ENCODE data around the gene CMYA5.

The CMYA5 gene

DNA sequence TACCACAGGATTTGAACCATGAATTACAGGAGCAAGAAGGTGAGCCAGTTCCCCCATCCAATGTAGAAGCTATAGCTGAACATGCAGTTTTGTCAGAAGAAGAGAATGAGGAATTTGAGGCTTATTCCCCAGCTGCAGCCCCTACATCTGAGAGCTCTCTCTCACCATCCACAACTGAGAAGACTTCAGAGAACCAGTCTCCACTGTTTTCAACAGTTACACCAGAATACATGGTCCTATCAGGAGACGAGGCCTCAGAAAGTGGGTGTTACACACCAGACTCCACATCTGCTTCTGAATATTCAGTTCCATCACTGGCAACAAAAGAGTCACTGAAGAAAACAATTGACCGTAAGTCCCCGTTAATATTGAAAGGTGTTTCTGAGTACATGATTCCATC lies 40.9 kb downstream of the CMYA5 start:
- Histone ChIP-seq H4K20me1 (ENCODE audit: insufficient read depth, low read length) (no peaks in the 10 kb centered on the region), H3K27me3 (ENCODE audit: low read depth, low read length) (0 out of 2 replicates have a peak, but pooled peaks cover 2% of the 10 kb centered on the region), H3K27ac (ENCODE audit: low read length) (no peak overlapping the region), H3K4me1 (ENCODE audit: low read length) (peaks cover under 1% of the 10 kb centered on the region; the same call in 1 of the 2 replicates), H3K4me2 (ENCODE audit: low read length) (no peak overlapping the region), H3K4me3 (ENCODE audit: low read length) (no peak overlapping the region), H3K36me3 (replicated peaks; ENCODE audit: low read depth, low read length) (no peaks in the 10 kb centered on the region), H2AFZ (ENCODE audit: low read depth, low read length) (no peak overlapping the region), H3K9ac (ENCODE audit: low read length) (no peak overlapping the region), H3K79me2 (ENCODE audit: low read length) (no peaks in the 10 kb centered on the region), H3K9me3 (ENCODE audit: insufficient read depth, low read length) (no peaks in the 10 kb centered on the region)
- TF ChIP-seq, protein P1, sequence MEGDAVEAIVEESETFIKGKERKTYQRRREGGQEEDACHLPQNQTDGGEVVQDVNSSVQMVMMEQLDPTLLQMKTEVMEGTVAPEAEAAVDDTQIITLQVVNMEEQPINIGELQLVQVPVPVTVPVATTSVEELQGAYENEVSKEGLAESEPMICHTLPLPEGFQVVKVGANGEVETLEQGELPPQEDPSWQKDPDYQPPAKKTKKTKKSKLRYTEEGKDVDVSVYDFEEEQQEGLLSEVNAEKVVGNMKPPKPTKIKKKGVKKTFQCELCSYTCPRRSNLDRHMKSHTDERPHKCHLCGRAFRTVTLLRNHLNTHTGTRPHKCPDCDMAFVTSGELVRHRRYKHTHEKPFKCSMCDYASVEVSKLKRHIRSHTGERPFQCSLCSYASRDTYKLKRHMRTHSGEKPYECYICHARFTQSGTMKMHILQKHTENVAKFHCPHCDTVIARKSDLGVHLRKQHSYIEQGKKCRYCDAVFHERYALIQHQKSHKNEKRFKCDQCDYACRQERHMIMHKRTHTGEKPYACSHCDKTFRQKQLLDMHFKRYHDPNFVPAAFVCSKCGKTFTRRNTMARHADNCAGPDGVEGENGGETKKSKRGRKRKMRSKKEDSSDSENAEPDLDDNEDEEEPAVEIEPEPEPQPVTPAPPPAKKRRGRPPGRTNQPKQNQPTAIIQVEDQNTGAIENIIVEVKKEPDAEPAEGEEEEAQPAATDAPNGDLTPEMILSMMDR (IDR thresholded peaks at IDR 0.05; ENCODE audit: low read depth, low read length), result no peak
- TF ChIP-seq EZH2phosphoT487 (IDR thresholded peaks at IDR 0.05; ENCODE audit: low read depth), result no peak

DNA sequence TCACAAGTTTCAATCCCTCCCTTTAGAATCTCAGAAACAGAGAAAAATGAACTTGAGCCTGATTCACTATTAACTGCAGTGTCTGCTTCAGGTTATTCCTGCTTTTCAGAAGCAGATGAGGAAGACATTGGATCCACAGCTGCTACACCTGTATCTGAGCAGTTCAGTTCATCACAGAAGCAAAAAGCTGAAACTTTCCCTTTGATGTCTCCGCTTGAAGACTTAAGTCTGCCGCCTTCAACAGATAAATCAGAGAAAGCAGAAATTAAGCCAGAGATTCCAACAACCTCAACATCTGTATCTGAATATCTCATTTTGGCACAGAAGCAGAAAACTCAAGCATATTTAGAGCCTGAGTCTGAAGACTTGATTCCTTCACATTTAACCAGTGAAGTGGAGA lies 42.1 kb downstream of the CMYA5 start:
- peaks cover 6% of the 10 kb centered on the region for H3K4me1 ChIP-seq (ENCODE audit: low read length)
- no peak overlapping the region for H3K4me2 ChIP-seq (ENCODE audit: low read length)
- H3K27ac ChIP-seq (ENCODE audit: low read length), result no peak overlapping the region
- H3K9me3 ChIP-seq (ENCODE audit: insufficient read depth, low read length), result no peaks in the 10 kb centered on the region
- no peaks in the 10 kb centered on the region for H3K36me3 ChIP-seq (replicated peaks; ENCODE audit: low read depth, low read length)
- no peak overlapping the region for H3K9ac ChIP-seq (ENCODE audit: low read length)
- H3K27me3 ChIP-seq (ENCODE audit: low read depth, low read length), result 0 out of 2 replicates have a peak, but pooled peaks cover 2% of the 10 kb centered on the region
- no peak overlapping the region for H3K4me3 ChIP-seq (ENCODE audit: low read length)
- TF ChIP-seq, protein P1 (IDR thresholded peaks at IDR 0.05; ENCODE audit: low read depth, low read length), result no peak
- no peak for TF ChIP-seq EZH2phosphoT487 (IDR thresholded peaks at IDR 0.05; ENCODE audit: low read depth)
- H3K79me2 ChIP-seq (ENCODE audit: low read length), result no peaks in the 10 kb centered on the region
- H2AFZ ChIP-seq (ENCODE audit: low read depth, low read length), result no peak overlapping the region
- H4K20me1 ChIP-seq (ENCODE audit: insufficient read depth, low read length), result no peaks in the 10 kb centered on the region

- no peaks in the 10 kb centered on the region for H3K36me3 ChIP-seq (replicated peaks; ENCODE audit: low read depth, low read length)
- H3K4me3 ChIP-seq (ENCODE audit: low read length), result no peak overlapping the region
Observed at GRCh38 chr5:79736528-79737514, 47.2 kb downstream of the CMYA5 start.

DNA sequence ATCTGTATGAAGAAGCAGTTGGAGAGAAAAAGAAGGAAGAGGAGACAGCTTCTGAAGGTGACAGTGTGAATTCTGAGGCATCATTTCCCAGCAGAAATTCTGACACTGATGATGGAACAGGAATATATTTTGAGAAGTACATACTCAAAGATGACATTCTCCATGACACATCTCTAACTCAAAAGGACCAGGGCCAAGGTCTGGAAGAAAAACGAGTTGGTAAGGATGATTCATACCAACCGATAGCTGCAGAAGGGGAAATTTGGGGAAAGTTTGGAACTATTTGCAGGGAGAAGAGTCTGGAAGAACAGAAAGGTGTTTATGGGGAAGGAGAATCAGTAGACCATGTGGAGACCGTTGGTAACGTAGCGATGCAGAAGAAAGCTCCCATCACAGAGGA lies 48.7 kb downstream of the CMYA5 start:
- H3K27me3 ChIP-seq (ENCODE audit: low read depth, low read length), result no peaks in the 10 kb centered on the region
- H3K36me3 ChIP-seq (replicated peaks; ENCODE audit: low read depth, low read length), result no peaks in the 10 kb centered on the region
- TF ChIP-seq, protein P1 (IDR thresholded peaks at IDR 0.05; ENCODE audit: low read depth, low read length), result no peak

More at GRCh38 chr5:79736528-79737514, 47.2 kb downstream of the CMYA5 start:
- Histone ChIP-seq H3K4me1 (ENCODE audit: low read length) (peaks cover 11% of the 10 kb centered on the region), H3K27ac (ENCODE audit: low read length) (no peak overlapping the region), H3K9ac (ENCODE audit: low read length) (no peak overlapping the region), H3K27me3 (ENCODE audit: low read depth, low read length) (0 out of 2 replicates have a peak, but pooled peaks cover 2% of the 10 kb centered on the region), H2AFZ (ENCODE audit: low read depth, low read length) (no peak overlapping the region), H3K4me2 (ENCODE audit: low read length) (no peak overlapping the region), H4K20me1 (ENCODE audit: insufficient read depth, low read length) (no peaks in the 10 kb centered on the region), H3K79me2 (ENCODE audit: low read length) (no peaks in the 10 kb centered on the region), H3K9me3 (ENCODE audit: insufficient read depth, low read length) (0 out of 2 replicates have a peak, but pooled peaks cover 3% of the 10 kb centered on the region)
- TF ChIP-seq, protein P1 (IDR thresholded peaks at IDR 0.05; ENCODE audit: low read depth, low read length), result no peak
- TF ChIP-seq EZH2phosphoT487 (IDR thresholded peaks at IDR 0.05; ENCODE audit: low read depth), result no peak

More for the DNA sequence above, 48.7 kb downstream of the CMYA5 start:
- Histone ChIP-seq H3K9ac (ENCODE audit: low read length) (no peak overlapping the region), H3K4me2 (ENCODE audit: low read length) (no peak overlapping the region), H2AFZ (ENCODE audit: low read depth, low read length) (no peak overlapping the region), H3K9me3 (ENCODE audit: insufficient read depth, low read length) (0 out of 2 replicates have a peak, but pooled peaks cover 3% of the 10 kb centered on the region), H3K27ac (ENCODE audit: low read length) (no peak overlapping the region), H3K4me3 (ENCODE audit: low read length) (no peak overlapping the region), H3K79me2 (ENCODE audit: low read length) (no peaks in the 10 kb centered on the region), H3K4me1 (ENCODE audit: low read length) (peaks cover 11% of the 10 kb centered on the region), H4K20me1 (ENCODE audit: insufficient read depth, low read length) (no peaks in the 10 kb centered on the region)
